Sigmoid colon (tissue), 7 donors: Measurements from ENCODE around the gene ANTXR1. TPM values are rescaled to one million over a fixed set of nuclear protein-coding genes. Genes with fewer than 3 reads are reported as not detected.

Experiments used
- DNase-seq: peaks from one replicate; pipeline ENCODE4 v3.0.0-alpha.2; 2019
- H3K27ac ChIP-seq, 4 donors: fragments of 200-600 bp; sonication (generic); one replicate each; pipeline ENCODE4 v1.5.1; 2016 to 2019; ENCODE audit warnings: mild to moderate bottlenecking in 1 of 4
- H3K27me3 ChIP-seq, 3 donors: fragments of 200-600 bp; sonication (generic); one replicate each; pipeline ENCODE4 v1.5.1; 2019; ENCODE audit warnings: mild to moderate bottlenecking in 1 of 3
- H3K36me3 ChIP-seq, 4 donors: fragments of 200-600 bp; sonication (generic); one replicate each; pipeline ENCODE4 v1.5.1; 2016 to 2019
- H3K4me1 ChIP-seq, 4 donors: fragments of 200-600 bp; sonication (generic); one replicate each; pipeline ENCODE4 v1.5.1; 2017 to 2019
- H3K4me3 ChIP-seq, 4 donors: fragments of 200-600 bp; sonication (generic); one replicate each; pipeline ENCODE4 v1.5.1; 2017 to 2019; ENCODE audit warnings: mild to moderate bottlenecking in 2 of 4, moderate library complexity in 1 of 4
- H3K9me3 ChIP-seq, 4 donors: fragments of 200-600 bp in 3 of 4; sonication (generic) in 3 of 4; one replicate each; pipeline versions ENCODE4 v1.5.1 to v1.6.1; 2013 to 2019
- EP300 ChIP-seq, 4 donors: sonication (generic); formaldehyde crosslinking; IDR thresholded peaks; one replicate each; pipeline ENCODE4 v1.6.1; 2017; ENCODE audit warnings: antibody characterized with exemption in 4 of 4
- POLR2A ChIP-seq, 2 donors: fragments of 450-650 bp; IDR thresholded peaks; one replicate each; pipeline ENCODE4 v1.6.1; 2016; ENCODE audit warnings: antibody characterized with exemption in 2 of 2, mild to moderate bottlenecking in 2 of 2, moderate library complexity in 2 of 2
- POLR2AphosphoS5 ChIP-seq, 4 donors: sonication (generic); formaldehyde crosslinking; IDR thresholded peaks; one replicate each; pipeline ENCODE4 v1.6.1; 2017; ENCODE audit warnings: antibody characterized with exemption in 4 of 4
- WGBS, 2 donors: extraction: QIAGEN DNeasy Blood & Tissue Kit; methylation state at CpG; one replicate each; pipeline ENCODE4 v1.1.7; 2013; 5-methylcytosine and 5-hydroxymethylcytosine counted together
- intact Hi-C: fragments of 100-400 bp; cut with DNase I; formaldehyde crosslinking; loops from one replicate; pipeline ENCODE4 v1.15.1; 2023
- polyA plus RNA-seq, 3 donors: library from polyadenylated mRNA; stranded (reverse); fragments of 200-250 nt; gene quantifications; one replicate each; pipeline ENCODE4 v1.2.3, GENCODE V29; 2013
- total RNA-seq, 4 donors: library from RNA; depleted of rRNA; stranded (reverse); fragments of >200 nt; gene quantifications; one replicate each; pipeline ENCODE4 v1.1.0, GENCODE V29; 2016
- TF ChIP-seq, protein P1 (sequence below), 4 experiments: fragments of 450-650 bp in 3 of 4; fragments of 200-600 bp in 1 of 4; IDR thresholded peaks; one replicate each; pipeline ENCODE4 v1.5.1; 2016 to 2019; ENCODE audit warnings: antibody characterized with exemption in 4 of 4, mild to moderate bottlenecking in 3 of 4, moderate library complexity in 2 of 4
- donor health status: healthy with polysubstance abuse.
- donor health status: Bipolar disorder and iron deficiency.
- donor health status: healthy.

Gene ANTXR1
- total and polyA plus RNA-seq, 7 donors = 3.0 to 79.8 (median 44.6) TPM

DNA sequence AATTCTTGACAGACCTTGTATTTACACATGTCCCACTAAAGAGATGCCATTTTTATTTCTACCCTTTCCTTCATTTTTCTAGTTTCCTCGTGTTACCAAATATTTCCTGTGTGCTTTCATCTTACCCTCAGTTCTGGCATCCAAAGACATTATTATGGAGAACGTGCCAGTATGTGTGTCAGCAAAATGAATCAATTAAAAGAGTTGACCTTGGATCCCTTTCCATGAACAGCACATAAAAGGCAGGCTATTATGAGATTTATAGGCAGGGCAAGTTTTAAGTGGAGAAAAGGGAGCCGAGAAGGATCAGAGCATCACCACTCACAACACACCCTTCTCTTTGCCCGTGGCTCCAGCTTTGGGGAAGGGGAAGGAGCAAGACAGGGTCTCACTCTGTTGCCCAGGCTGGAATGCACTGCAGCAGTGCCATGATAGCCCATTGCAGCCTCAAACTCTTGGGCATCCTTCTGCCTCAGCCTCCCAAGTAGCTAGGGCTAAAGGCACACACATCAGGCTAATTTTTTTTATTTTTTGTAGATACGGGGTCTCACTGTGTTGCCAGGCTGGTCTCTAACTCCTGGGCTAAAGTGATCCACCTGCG is 224.2 kb downstream of the ANTXR1 start:
- Histone ChIP-seq H3K36me3 (no peaks in the 10 kb centered on the region), H3K9me3 (no peaks in the 10 kb centered on the region), H3K27me3 (no peaks in the 10 kb centered on the region), H3K27ac (peak overlapping the region in 3 of 4 donors; percentile 2 to 44 (median 41)), H3K4me3 (no peak overlapping the region), H3K4me1 (peaks cover 0 to 29% (median 17%) of the 10 kb centered on the region in 4 donors)
- 34 to 66% methylated on average over 6 of the region's 6 CpGs for WGBS, 2 donors
- DNase-seq = no peak
- TF ChIP-seq POLR2A (IDR thresholded peaks at IDR 0.05) (no peak), POLR2AphosphoS5 (IDR thresholded peaks at IDR 0.05) (no peak), EP300 (IDR thresholded peaks at IDR 0.05) (no peak)
- TF ChIP-seq, protein P1, sequence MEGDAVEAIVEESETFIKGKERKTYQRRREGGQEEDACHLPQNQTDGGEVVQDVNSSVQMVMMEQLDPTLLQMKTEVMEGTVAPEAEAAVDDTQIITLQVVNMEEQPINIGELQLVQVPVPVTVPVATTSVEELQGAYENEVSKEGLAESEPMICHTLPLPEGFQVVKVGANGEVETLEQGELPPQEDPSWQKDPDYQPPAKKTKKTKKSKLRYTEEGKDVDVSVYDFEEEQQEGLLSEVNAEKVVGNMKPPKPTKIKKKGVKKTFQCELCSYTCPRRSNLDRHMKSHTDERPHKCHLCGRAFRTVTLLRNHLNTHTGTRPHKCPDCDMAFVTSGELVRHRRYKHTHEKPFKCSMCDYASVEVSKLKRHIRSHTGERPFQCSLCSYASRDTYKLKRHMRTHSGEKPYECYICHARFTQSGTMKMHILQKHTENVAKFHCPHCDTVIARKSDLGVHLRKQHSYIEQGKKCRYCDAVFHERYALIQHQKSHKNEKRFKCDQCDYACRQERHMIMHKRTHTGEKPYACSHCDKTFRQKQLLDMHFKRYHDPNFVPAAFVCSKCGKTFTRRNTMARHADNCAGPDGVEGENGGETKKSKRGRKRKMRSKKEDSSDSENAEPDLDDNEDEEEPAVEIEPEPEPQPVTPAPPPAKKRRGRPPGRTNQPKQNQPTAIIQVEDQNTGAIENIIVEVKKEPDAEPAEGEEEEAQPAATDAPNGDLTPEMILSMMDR (IDR thresholded peaks at IDR 0.05) = no peak
- intact Hi-C loops = no loop called here

DNA sequence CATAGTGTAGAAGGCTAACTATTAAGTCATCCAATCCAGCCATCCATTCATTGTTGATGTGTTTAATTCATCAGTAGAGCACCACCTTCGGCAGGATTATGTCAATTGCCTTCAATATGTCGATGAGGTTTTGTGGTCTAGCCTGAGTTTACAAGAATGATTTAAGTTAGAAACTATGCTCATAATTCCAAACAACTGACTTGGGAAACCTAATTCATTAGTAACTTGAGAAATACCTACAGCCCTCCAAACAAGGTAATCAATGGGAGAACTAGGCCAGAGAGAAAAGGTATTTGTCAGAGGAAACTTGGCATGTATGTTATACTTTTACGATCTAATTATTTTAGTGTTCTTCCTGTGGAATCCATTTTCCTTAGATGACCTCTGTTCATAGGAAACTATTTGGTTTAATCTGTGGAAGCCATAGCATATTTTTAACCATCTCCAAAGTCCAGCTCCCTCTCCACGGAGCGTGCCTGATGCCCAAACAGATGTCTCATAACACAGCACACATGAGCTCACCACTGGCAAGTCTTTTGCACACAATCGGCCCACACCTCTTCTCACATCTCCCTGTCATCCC is 225.6 kb downstream of the ANTXR1 start:
- H3K36me3 ChIP-seq = no peaks in the 10 kb centered on the region
- H3K9me3 ChIP-seq = no peaks in the 10 kb centered on the region
- TF ChIP-seq EP300 (IDR thresholded peaks at IDR 0.05) (no peak), POLR2AphosphoS5 (IDR thresholded peaks at IDR 0.05) (no peak), POLR2A (IDR thresholded peaks at IDR 0.05) (no peak)
- TF ChIP-seq, protein P1 (IDR thresholded peaks at IDR 0.05) = no peak
- intact Hi-C loops = no loop called here
- WGBS, 2 donors = 33 to 64% methylated on average over 6 of the region's 6 CpGs
- peak overlapping the region in 2 of 4 donors; percentile 45 for H3K27ac ChIP-seq
- peaks cover 0 to 42% (median 28%) of the 10 kb centered on the region in 4 donors for H3K4me1 ChIP-seq
- no peak for DNase-seq
- H3K4me3 ChIP-seq = no peak overlapping the region
- H3K27me3 ChIP-seq = no peaks in the 10 kb centered on the region

- no peak for TF ChIP-seq POLR2AphosphoS5 (IDR thresholded peaks at IDR 0.05)
- TF ChIP-seq EP300 (IDR thresholded peaks at IDR 0.05) = no peak
- TF ChIP-seq, protein P1 (IDR thresholded peaks at IDR 0.05) = no peak
- TF ChIP-seq POLR2A (IDR thresholded peaks at IDR 0.05) = no peak
- Histone ChIP-seq H3K4me1 (peaks cover 0 to 50% (median 31%) of the 10 kb centered on the region in 4 donors), H3K27me3 (no peaks in the 10 kb centered on the region), H3K36me3 (no peaks in the 10 kb centered on the region), H3K4me3 (no peak overlapping the region), H3K27ac (peak overlapping the region in 2 of 4 donors; percentile 9 to 67), H3K9me3 (no peaks in the 10 kb centered on the region)
- intact Hi-C loops = no loop called here
- DNase-seq = no peak
- 27 to 60% methylated on average over 7 of the region's 7 CpGs for WGBS, 2 donors
Observed at GRCh38 chr2:69241093-69241492, 228.1 kb downstream of the ANTXR1 start.

GRCh38 chr2:69241664-69242514 is 228.9 kb downstream of the ANTXR1 start:
- no peaks in the 10 kb centered on the region for H3K9me3 ChIP-seq
- H3K36me3 ChIP-seq = peaks cover 0 to 5% (median 0%) of the 10 kb centered on the region in 4 donors
- H3K27me3 ChIP-seq = no peaks in the 10 kb centered on the region
- H3K27ac ChIP-seq = peak overlapping the region in 3 of 4 donors; percentile 49 to 67 (median 62)
- TF ChIP-seq, protein P1 (IDR thresholded peaks at IDR 0.05) = no peak
- TF ChIP-seq POLR2A (IDR thresholded peaks at IDR 0.05) = no peak
- TF ChIP-seq EP300 (IDR thresholded peaks at IDR 0.05) = no peak
- TF ChIP-seq POLR2AphosphoS5 (IDR thresholded peaks at IDR 0.05) = no peak
- WGBS, 2 donors = 88 to 90% methylated on average over 9 of the region's 9 CpGs
- no peak overlapping the region for H3K4me3 ChIP-seq
- intact Hi-C loops = no loop called here
- H3K4me1 ChIP-seq = peaks cover 0 to 46% (median 30%) of the 10 kb centered on the region in 4 donors
- no peak for DNase-seq
